B cell (primary cell): ENCODE measurements around the gene BTBD18.

ENCODE experiments used
- CTCF ChIP-seq: fragments of 200-600 bp; IDR thresholded peaks from one replicate; pipeline ENCODE4 v1.8.0; 2022; ENCODE audit warnings: antibody characterized with exemption, mild to moderate bottlenecking
- EZH2 ChIP-seq: IDR thresholded peaks from 2 replicates; pipeline ENCODE4 v1.6.1; 2012; ENCODE audit warnings: borderline replicate concordance, low read depth, mild to moderate bottlenecking, moderate library complexity, low read length; ENCODE audit not compliant: insufficient read depth, poor library complexity, severe bottlenecking

GRCh38 chr11:57792870-57793269 is 41.3 kb upstream of the BTBD18 start:
- no peak for TF ChIP-seq CTCF
- TF ChIP-seq EZH2 = no peak
